Stomach smooth muscle (tissue), 2 donors: ENCODE measurements around the gene TNS4.
A peak's percentile ranks its signal among the peaks of the same experiment; 100 is the strongest.

Experiments used
- H3K27ac ChIP-seq: one replicate; pipeline ENCODE4 v1.7.0; 2013; ENCODE audit warnings: mild to moderate bottlenecking, low read length, inconsistent platforms
- H3K27me3 ChIP-seq, 2 donors: one replicate each; pipeline ENCODE4 v1.7.0; 2013; ENCODE audit warnings: low read length in 2 of 2; ENCODE audit not compliant: insufficient read depth in 2 of 2, control insufficient read depth in 1 of 2
- H3K36me3 ChIP-seq, 2 donors: one replicate each; pipeline ENCODE4 v1.7.0; 2013; ENCODE audit warnings: low read length in 2 of 2; ENCODE audit not compliant: control insufficient read depth in 2 of 2, insufficient read depth in 2 of 2
- H3K4me1 ChIP-seq: one replicate; pipeline ENCODE4 v1.7.0; 2013; ENCODE audit warnings: low read length; ENCODE audit not compliant: control insufficient read depth, insufficient read depth
- H3K4me3 ChIP-seq, 2 donors: one replicate each; pipeline ENCODE4 v1.7.0; 2013; ENCODE audit warnings: low read length in 2 of 2
- H3K9ac ChIP-seq, 2 donors: one replicate each; pipeline ENCODE4 v1.7.0; 2013; ENCODE audit warnings: low read length in 2 of 2, mild to moderate bottlenecking in 1 of 2
- H3K9me3 ChIP-seq, 2 donors: one replicate each; pipeline ENCODE4 v1.7.0; 2013; ENCODE audit warnings: low read length in 2 of 2; ENCODE audit not compliant: control insufficient read depth in 2 of 2
- donor health status: healthy.
- donor health status: Pancreatic carcinoma.

Gene TNS4

DNA sequence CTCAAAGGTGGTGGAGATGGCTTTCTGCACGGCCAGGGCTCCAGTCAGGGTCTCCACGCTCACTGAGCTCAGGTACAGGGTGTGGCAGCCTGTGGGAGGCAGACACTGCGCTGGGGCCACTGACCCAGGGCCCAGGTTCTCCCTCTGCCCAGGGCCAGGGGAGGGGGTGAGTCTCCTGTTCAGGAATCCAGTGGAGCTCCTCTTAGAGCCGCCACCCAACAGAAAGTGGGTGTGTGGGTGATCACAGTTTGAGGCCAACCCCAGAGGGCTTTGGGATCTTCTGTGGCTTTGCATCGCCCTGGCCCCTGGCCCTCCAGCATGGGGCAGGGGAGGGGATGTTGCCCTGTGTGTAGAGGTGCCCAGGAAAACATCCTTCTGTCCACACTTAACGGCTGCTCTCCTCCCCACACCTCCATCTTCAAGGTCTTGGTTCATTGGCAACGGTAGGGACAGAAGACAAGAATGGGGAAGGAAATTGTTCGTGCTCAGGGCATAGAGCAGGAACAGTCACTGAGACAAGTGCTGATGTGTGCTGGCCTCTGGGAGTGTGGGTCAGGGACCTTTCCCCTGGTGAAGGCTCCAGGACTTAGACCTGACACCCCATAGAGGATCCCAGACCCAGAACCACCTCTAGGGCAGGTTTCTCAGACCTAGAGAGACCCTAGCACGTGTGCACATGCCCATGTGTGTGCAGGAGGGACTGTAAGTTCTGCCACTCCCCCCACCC lies 21.5 kb downstream of the TNS4 start:
- Histone ChIP-seq H3K27ac (no peak overlapping the region), H3K4me3 (no peak overlapping the region), H3K4me1 (peaks cover 15% of the 10 kb centered on the region), H3K9ac (no peak overlapping the region), H3K36me3 (no peaks in the 10 kb centered on the region), H3K9me3 (no peaks in the 10 kb centered on the region), H3K27me3 (no peaks in the 10 kb centered on the region)

DNA sequence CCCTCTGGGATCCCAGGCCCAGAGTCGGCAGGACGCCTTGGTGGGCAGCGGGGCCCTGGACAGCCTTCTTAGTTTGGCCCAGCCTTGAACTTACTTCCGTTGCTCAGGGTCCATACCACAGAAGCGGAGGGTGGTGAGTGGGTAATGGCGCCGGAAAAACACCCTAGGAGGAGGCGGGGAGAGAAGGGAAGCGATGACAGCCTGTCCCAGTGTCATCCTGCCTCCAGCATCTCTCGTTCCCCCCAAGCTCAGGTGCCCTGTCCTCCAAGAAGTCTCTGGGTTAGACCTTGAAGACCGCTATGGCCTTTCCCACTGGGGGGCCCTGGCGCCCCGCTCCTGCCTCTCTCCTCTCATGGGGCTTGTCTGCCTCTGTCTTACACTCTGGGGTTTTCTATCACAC lies 22.9 kb downstream of the TNS4 start:
- Histone ChIP-seq H3K27ac (no peak overlapping the region), H3K9ac (no peak overlapping the region), H3K4me3 (no peak overlapping the region), H3K9me3 (no peaks in the 10 kb centered on the region), H3K27me3 (no peaks in the 10 kb centered on the region), H3K4me1 (peaks cover 29% of the 10 kb centered on the region), H3K36me3 (no peaks in the 10 kb centered on the region)

DNA sequence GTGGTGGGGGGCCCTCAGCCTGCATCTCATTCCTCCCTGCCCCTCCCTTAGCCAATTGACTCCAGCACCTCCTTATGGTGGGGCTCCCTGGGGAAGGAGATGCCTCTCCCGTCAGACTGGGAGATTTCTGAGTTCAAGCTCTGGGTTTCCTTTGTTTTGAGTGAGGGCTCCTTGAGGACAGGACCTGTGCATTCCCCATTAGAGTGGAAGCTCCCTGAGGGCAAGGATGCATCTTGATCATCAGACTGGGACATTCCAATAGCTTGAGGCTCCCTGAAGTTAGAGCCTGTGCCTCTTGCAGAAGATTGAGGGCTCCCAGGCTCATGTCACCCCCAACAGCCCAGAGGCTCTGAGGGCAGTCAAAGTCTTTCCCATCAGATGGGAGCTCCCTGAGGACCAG lies 23.6 kb downstream of the TNS4 start:
- Histone ChIP-seq H3K4me3 (no peak overlapping the region), H3K9ac (no peak overlapping the region), H3K27ac (no peak overlapping the region), H3K4me1 (peaks cover 35% of the 10 kb centered on the region), H3K27me3 (no peaks in the 10 kb centered on the region), H3K9me3 (no peaks in the 10 kb centered on the region), H3K36me3 (no peaks in the 10 kb centered on the region)

DNA sequence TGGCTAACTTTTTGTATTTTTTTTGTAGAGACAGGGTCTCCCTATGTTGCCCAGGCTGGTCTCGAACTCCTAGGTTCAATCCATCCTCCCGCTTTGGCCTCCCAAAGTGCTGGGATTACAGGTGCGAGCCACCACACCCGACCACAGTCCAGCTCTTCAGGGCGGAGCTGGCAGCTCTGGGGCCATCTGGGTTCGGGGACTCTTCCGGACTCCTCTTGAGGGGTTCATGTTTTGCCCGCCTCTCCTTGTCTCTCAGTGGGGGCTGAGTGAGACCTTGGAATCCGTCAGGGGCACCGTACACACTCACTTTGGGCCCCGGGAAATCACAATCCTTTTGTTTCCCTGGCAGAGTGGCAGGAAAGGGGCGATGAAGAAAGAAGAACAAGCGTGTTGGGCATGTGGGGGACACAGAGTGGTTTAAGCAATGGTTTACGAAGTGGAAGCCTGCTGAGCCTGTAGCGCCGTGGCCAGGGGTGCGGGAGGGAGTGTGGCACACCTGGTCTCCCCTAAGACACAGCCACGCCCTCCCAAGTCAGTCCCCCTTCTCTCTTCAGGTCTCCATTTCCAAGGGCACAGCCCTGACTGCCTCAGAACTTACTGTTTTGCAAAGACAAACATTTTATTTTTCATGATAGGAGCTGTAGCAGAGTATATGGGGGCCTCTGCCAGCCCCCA lies 26.1 kb downstream of the TNS4 start:
- no peaks in the 10 kb centered on the region for H3K27me3 ChIP-seq
- H3K4me1 ChIP-seq, result peaks cover 57% of the 10 kb centered on the region
- peak overlapping the region; percentile 21 to 36 for H3K9ac ChIP-seq
- peak overlapping the region; percentile 93 for H3K27ac ChIP-seq
- no peaks in the 10 kb centered on the region for H3K9me3 ChIP-seq
- H3K4me3 ChIP-seq, result peak overlapping the region in 1 of 2 donors; percentile 44
- no peaks in the 10 kb centered on the region for H3K36me3 ChIP-seq

GRCh38 chr17:40474419-40475002 lies 26.9 kb downstream of the TNS4 start:
- peak overlapping the region in 1 of 2 donors; percentile 13 for H3K9ac ChIP-seq
- no peaks in the 10 kb centered on the region for H3K9me3 ChIP-seq
- no peaks in the 10 kb centered on the region for H3K27me3 ChIP-seq
- H3K4me1 ChIP-seq, result peaks cover 60% of the 10 kb centered on the region
- no peaks in the 10 kb centered on the region for H3K36me3 ChIP-seq
- H3K4me3 ChIP-seq, result peak overlapping the region in 1 of 2 donors; percentile 22
- H3K27ac ChIP-seq, result peak overlapping the region; percentile 93

GRCh38 chr17:40473573-40474365 lies 27.7 kb downstream of the TNS4 start:
- no peaks in the 10 kb centered on the region for H3K36me3 ChIP-seq
- H3K4me3 ChIP-seq, result no peak overlapping the region
- H3K9ac ChIP-seq, result no peak overlapping the region
- peak overlapping the region; percentile 93 for H3K27ac ChIP-seq
- H3K4me1 ChIP-seq, result peaks cover 60% of the 10 kb centered on the region
- H3K27me3 ChIP-seq, result no peaks in the 10 kb centered on the region
- H3K9me3 ChIP-seq, result no peaks in the 10 kb centered on the region

GRCh38 chr17:40472733-40473452 lies 28.5 kb downstream of the TNS4 start:
- Histone ChIP-seq H3K27ac (peak overlapping the region; percentile 93), H3K9ac (peak overlapping the region in 1 of 2 donors; percentile 21), H3K4me1 (peaks cover 60% of the 10 kb centered on the region), H3K9me3 (no peaks in the 10 kb centered on the region), H3K27me3 (no peaks in the 10 kb centered on the region), H3K4me3 (peak overlapping the region in 1 of 2 donors; percentile 8), H3K36me3 (no peaks in the 10 kb centered on the region)

DNA sequence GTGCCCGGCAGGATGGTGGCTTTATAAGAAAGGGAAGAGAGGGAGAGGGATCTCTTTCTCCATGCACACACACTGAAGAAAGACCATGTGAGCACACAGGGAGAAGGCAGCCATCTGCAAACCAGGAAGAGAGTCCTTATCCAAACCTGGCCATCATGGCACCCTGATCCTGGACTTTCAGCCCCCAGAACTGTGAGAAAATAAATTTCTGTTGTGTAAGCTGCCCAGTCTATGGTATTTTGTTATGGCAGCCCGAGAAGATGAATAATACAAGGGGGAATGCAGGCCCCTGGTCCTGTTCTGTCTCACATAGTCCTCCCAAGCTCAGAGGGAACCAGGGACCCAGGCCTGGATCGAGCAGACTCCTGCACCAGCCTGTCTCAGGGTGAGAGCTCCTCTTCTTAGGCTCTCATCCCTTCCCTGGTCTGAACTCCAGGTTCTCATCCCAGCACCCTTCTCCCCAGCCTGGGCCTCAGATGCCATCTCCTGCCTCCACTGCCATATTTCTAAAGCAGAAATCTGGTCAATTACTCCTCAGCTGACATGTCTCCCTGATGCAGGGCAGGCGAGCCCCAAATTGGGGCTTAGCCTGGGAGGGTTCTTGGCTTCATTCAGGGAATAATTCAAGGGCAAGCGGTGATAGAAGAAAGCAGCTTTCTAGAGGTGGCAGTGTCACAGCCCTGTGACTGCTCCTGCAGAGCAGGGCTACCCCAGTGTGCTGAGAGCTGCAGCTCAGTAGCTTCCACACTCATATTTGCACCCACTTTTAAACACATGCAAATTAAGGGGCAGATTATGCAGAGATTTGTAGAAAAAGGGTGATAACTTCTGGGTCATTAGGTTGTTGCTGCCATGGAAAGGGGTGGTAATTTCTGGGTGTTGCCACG lies 29.3 kb downstream of the TNS4 start:
- H3K4me1 ChIP-seq, result peaks cover 60% of the 10 kb centered on the region
- H3K36me3 ChIP-seq, result no peaks in the 10 kb centered on the region
- H3K4me3 ChIP-seq, result peak overlapping the region in 1 of 2 donors; percentile 8
- peak overlapping the region; percentile 93 for H3K27ac ChIP-seq
- no peaks in the 10 kb centered on the region for H3K27me3 ChIP-seq
- peak overlapping the region; percentile 42 to 47 for H3K9ac ChIP-seq
- no peaks in the 10 kb centered on the region for H3K9me3 ChIP-seq

DNA sequence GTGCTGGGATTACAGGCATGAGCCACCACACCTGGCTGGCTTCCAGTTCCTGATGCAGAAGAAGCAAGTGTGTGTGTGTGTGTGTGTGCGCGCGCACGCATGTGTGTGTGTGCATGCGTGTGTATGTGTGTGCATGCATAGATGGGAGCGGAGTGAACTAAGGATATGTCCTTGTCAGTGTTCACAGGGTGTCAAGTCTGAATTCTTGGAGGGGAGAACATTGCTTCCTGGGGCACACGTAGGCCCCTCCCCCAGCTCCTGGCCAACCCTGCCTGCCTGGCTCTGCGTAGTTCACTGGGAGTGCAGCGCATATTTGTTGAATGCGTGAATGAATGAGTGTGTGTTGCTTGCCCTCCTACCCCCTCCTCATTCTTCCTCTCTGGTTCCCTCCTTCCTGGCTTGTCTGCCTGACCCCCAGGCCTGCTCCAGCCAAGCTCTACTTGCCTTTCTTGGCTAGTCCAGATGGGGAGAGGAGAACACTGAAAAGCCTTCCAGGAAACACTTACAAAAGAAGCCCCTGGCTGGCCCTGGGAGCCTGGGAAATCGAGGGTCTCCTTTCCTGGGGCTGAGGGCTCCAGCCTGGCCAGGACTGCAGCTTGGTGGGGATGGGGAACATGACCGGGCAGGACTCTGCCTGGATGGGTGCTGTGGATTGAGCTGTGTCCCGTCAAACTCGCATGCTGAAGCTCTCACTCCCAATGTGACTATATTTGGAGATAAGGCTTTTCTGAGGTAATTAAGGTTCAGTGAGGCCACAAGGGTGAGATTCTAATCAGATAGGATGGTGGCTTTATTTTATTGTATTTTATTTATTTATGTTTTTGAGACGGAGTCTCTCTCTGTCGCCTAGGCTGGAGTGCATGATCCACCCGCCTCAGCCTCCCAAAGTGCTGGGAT lies 30.2 kb downstream of the TNS4 start:
- H3K27me3 ChIP-seq, result no peaks in the 10 kb centered on the region
- no peaks in the 10 kb centered on the region for H3K9me3 ChIP-seq
- H3K4me3 ChIP-seq, result peak overlapping the region in 1 of 2 donors; percentile 40
- peak overlapping the region; percentile 93 for H3K27ac ChIP-seq
- no peaks in the 10 kb centered on the region for H3K36me3 ChIP-seq
- H3K9ac ChIP-seq, result peak overlapping the region; percentile 47 to 68
- H3K4me1 ChIP-seq, result peaks cover 56% of the 10 kb centered on the region
